ENCODE data around the gene CASQ2.

CASQ2 gene

DNA sequence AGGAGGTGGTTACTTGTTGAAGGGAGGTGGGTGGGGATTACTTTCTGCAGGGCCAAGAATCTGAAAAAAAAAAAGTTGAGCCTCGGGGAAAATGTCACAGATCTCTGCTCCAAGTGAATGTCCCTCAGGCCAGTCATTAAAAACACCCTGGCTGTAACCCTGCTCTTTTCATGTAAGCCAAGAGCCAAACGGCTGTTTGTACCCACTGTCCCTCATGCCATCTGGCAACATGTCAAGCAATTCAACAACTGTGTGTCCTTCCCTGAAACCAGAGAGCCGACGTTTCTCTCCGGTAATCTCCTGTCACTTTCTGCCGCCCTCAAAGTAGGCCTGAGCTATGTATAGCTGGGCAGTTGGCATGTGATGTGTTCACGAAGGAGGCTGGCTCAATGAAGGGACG lies 14.7 kb downstream of the CASQ2 start:
- no peak overlapping the region for H3K27ac ChIP-seq (ENCODE audit: low read length)
- H3K36me3 ChIP-seq (ENCODE audit: control insufficient read depth, low read depth, low read length) = no peaks in the 10 kb centered on the region
- no peaks in the 10 kb centered on the region for H3K27me3 ChIP-seq (ENCODE audit: control insufficient read depth, insufficient read depth, low read length)
- no peak overlapping the region for H3K4me3 ChIP-seq (ENCODE audit: low read length)
- H3K4me1 ChIP-seq (ENCODE audit: control insufficient read depth, low read depth, low read length) = no peaks in the 10 kb centered on the region
- H3K9me3 ChIP-seq (ENCODE audit: control insufficient read depth, low read depth, low read length) = no peaks in the 10 kb centered on the region
- H3K9ac ChIP-seq (ENCODE audit: low read length) = no peak overlapping the region

DNA sequence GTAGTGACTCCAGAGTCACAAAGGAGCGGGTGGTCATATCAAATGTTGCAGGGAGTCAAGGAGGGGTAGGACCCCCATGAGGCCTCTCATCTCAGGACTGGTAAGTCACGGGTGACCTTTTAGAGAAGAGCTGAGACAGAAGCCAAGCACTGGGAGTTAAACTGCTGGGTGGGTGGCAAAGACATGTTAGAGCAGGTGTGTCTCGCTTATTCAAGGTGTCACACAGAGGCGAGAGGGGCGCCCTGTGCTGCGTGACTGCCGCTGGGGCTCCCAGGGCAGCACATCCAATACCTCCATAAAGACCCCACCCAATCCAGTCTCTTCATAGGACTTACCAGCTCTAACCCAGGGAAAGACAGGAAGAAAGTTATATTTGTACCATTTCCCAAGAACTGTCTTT lies 15.2 kb downstream of the CASQ2 start:
- Histone ChIP-seq H3K27ac (ENCODE audit: low read length) (no peak overlapping the region), H3K36me3 (ENCODE audit: control insufficient read depth, low read depth, low read length) (no peaks in the 10 kb centered on the region)

DNA sequence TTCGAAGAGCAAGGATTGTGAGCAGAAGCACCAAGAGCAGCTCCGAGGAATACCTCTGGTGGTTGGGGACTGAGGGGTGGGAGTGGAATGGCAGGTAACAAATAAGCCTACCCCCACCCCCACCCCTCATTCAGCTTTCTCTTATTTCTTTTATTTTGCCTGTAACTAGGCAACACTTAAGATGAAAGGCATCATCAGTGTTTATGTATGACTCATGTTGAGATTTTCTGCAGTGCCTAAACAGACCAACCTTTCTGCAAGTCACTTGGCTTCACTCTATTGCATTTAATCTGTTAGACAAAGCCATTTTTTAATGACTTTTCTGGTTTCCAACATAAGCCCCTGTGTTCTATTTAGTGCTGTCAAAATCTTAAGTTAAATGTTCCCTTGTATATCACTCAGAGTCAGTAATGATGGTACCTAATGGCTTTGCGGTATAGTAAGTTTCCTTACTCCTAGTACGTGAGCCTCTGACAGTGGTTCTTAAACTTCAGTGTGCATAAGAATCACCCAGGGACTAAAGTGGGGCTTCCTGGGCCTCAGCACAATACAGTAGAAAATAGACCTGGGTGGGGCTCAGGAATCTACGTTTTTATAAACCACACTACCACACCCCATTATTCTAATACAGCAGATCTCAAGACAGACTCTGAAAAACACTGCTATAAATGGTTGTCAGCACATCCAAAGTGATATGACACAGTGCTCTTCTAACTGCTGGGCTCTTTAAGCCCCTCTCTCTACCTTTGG lies 19.9 kb downstream of the CASQ2 start:
- H3K27me3 ChIP-seq (ENCODE audit: control insufficient read depth, insufficient read depth, low read length) = no peaks in the 10 kb centered on the region
- no peak overlapping the region for H3K27ac ChIP-seq (ENCODE audit: low read length)
- no peaks in the 10 kb centered on the region for H3K4me1 ChIP-seq (ENCODE audit: control insufficient read depth, low read depth, low read length)

More for the DNA sequence above, 15.2 kb downstream of the CASQ2 start:
- no peaks in the 10 kb centered on the region for H3K9me3 ChIP-seq (ENCODE audit: control insufficient read depth, low read depth, low read length)
- H3K4me1 ChIP-seq (ENCODE audit: control insufficient read depth, low read depth, low read length) = no peaks in the 10 kb centered on the region
- H3K9ac ChIP-seq (ENCODE audit: low read length) = no peak overlapping the region
- H3K27me3 ChIP-seq (ENCODE audit: control insufficient read depth, insufficient read depth, low read length) = no peaks in the 10 kb centered on the region
- no peak overlapping the region for H3K4me3 ChIP-seq (ENCODE audit: low read length)

DNA sequence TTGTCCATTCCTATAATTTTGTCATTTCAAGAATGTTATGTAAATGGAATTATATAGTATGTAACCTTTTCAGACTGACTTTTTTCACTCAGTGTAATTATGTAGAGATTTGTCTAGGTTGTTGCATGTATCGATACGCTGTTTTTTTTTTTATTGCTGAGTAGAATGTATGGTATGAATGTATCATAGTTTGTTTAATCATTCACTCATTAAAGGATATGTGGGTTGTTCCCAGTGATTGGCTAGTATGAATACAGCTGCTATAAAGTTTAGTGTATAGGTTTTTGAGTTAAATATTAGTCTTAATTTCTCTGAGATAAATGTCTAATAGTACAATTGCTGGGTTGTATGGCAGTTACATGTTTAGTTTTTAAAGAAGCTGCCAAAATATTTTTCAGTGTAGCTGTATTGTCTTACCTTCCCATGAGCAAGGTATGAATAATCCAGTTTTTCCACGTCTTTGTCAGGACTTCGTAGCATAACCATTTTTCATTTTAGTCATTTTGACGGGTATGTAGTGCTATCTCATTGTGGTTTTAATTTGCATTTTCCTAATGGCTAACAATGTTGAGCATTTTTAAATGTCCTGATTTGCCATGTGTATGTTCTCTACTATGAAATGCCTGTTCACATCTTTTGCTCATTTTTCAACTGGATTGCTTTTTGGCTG lies 22.4 kb downstream of the CASQ2 start:
- Histone ChIP-seq H3K9me3 (ENCODE audit: control insufficient read depth, low read depth, low read length) (no peaks in the 10 kb centered on the region), H3K27ac (ENCODE audit: low read length) (no peak overlapping the region), H3K36me3 (ENCODE audit: control insufficient read depth, low read depth, low read length) (no peaks in the 10 kb centered on the region), H3K27me3 (ENCODE audit: control insufficient read depth, insufficient read depth, low read length) (no peaks in the 10 kb centered on the region), H3K4me3 (ENCODE audit: low read length) (no peak overlapping the region), H3K9ac (ENCODE audit: low read length) (no peak overlapping the region), H3K4me1 (ENCODE audit: control insufficient read depth, low read depth, low read length) (no peaks in the 10 kb centered on the region)

More for the DNA sequence above, 19.9 kb downstream of the CASQ2 start:
- Histone ChIP-seq H3K4me3 (ENCODE audit: low read length) (no peak overlapping the region), H3K36me3 (ENCODE audit: control insufficient read depth, low read depth, low read length) (no peaks in the 10 kb centered on the region), H3K9ac (ENCODE audit: low read length) (no peak overlapping the region), H3K9me3 (ENCODE audit: control insufficient read depth, low read depth, low read length) (no peaks in the 10 kb centered on the region)

DNA sequence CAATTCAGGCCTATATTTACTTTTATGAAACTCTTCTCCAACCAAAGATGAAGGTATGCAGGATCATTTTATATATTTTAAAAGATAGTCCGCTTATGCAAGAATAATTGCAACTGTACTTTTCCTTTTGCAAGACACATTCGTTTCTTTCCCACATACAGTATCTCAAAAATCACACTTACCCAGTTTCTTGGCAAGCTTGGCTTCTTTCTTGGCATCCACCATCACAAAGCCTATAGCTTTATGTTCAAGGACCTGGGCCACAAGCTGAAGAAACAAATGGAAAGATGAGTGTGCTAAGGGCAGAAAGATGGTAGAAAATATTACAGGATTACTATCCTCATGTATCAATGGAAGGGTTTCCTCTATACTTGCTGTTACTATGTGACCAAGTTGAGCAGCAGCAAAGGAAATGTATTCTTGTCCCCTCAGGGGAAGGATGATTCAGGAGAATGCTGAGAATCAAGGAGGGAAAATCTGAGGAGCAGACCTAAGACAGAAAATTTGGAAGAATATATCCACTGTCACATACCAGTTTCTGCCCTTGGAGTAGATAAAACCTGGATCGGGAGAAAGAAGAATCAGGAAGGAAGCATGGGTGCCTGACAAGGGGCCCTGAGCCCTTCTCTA lies 23.8 kb downstream of the CASQ2 start:
- Histone ChIP-seq H3K27me3 (ENCODE audit: control insufficient read depth, insufficient read depth, low read length) (no peaks in the 10 kb centered on the region), H3K9ac (ENCODE audit: low read length) (no peak overlapping the region)

DNA sequence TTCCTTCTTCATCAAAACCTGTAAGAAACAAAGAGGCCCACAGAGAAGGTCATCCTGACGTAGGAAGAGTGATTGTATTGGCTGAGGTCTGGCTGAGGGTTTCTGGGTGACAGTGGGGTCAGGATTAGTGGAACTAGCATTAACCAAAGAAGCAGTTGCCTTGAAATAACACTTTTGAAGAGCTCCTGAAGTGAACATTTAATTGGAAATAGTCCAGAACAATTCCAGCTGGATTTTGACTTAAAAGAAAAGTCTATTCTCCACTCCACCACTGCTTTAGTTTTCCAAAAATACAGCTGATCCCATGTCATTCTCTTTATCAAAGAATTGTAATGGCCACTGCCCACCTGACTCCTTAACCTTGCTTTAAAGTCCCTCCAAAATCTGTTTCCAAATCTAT lies 27.7 kb downstream of the CASQ2 start:
- Histone ChIP-seq H3K27me3 (ENCODE audit: control insufficient read depth, insufficient read depth, low read length) (no peaks in the 10 kb centered on the region), H3K36me3 (ENCODE audit: control insufficient read depth, low read depth, low read length) (no peaks in the 10 kb centered on the region), H3K9ac (ENCODE audit: low read length) (no peak overlapping the region), H3K9me3 (ENCODE audit: control insufficient read depth, low read depth, low read length) (no peaks in the 10 kb centered on the region), H3K4me1 (ENCODE audit: control insufficient read depth, low read depth, low read length) (peaks cover 6% of the 10 kb centered on the region), H3K4me3 (ENCODE audit: low read length) (no peak overlapping the region), H3K27ac (ENCODE audit: low read length) (no peak overlapping the region)

More for the DNA sequence above, 23.8 kb downstream of the CASQ2 start:
- no peaks in the 10 kb centered on the region for H3K9me3 ChIP-seq (ENCODE audit: control insufficient read depth, low read depth, low read length)
- no peaks in the 10 kb centered on the region for H3K36me3 ChIP-seq (ENCODE audit: control insufficient read depth, low read depth, low read length)
- H3K4me3 ChIP-seq (ENCODE audit: low read length) = no peak overlapping the region
- no peak overlapping the region for H3K27ac ChIP-seq (ENCODE audit: low read length)
- H3K4me1 ChIP-seq (ENCODE audit: control insufficient read depth, low read depth, low read length) = no peaks in the 10 kb centered on the region

- no peak overlapping the region for H3K27ac ChIP-seq (ENCODE audit: low read length)
- H3K4me1 ChIP-seq (ENCODE audit: control insufficient read depth, low read depth, low read length) = peaks cover 10% of the 10 kb centered on the region
- H3K9ac ChIP-seq (ENCODE audit: low read length) = no peak overlapping the region
- no peaks in the 10 kb centered on the region for H3K27me3 ChIP-seq (ENCODE audit: control insufficient read depth, insufficient read depth, low read length)
- H3K36me3 ChIP-seq (ENCODE audit: control insufficient read depth, low read depth, low read length) = no peaks in the 10 kb centered on the region
- H3K9me3 ChIP-seq (ENCODE audit: control insufficient read depth, low read depth, low read length) = no peaks in the 10 kb centered on the region
- no peak overlapping the region for H3K4me3 ChIP-seq (ENCODE audit: low read length)
Measured at GRCh38 chr1:115732316-115732715, 36.2 kb downstream of the CASQ2 start.

DNA sequence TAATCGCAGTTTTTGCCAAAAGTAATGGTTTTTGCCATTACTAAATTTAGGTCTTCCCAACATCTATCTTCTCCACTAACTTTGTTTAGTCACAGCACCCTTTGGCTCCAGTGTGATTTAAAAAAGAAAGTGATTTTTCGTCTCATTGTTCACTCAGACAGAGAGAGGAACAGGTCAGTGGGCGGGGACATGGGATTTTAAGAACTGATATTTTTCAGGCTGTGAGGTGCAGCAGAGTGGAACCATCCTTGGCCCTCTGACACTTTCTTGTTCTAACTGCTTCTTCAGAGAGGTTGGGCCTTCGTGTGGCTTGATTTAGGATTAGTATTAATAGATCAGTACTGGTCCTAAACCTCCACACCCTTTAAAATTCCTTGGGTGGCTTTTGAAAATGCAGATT lies 38.8 kb downstream of the CASQ2 start:
- H3K36me3 ChIP-seq (ENCODE audit: control insufficient read depth, low read depth, low read length) = no peaks in the 10 kb centered on the region
- no peak overlapping the region for H3K27ac ChIP-seq (ENCODE audit: low read length)
- H3K27me3 ChIP-seq (ENCODE audit: control insufficient read depth, insufficient read depth, low read length) = no peaks in the 10 kb centered on the region
- no peak overlapping the region for H3K4me3 ChIP-seq (ENCODE audit: low read length)
- no peak overlapping the region for H3K9ac ChIP-seq (ENCODE audit: low read length)
- peaks cover 4% of the 10 kb centered on the region for H3K4me1 ChIP-seq (ENCODE audit: control insufficient read depth, low read depth, low read length)
- H3K9me3 ChIP-seq (ENCODE audit: control insufficient read depth, low read depth, low read length) = no peaks in the 10 kb centered on the region

- H3K36me3 ChIP-seq (ENCODE audit: control insufficient read depth, low read depth, low read length) = no peaks in the 10 kb centered on the region
- no peaks in the 10 kb centered on the region for H3K27me3 ChIP-seq (ENCODE audit: control insufficient read depth, insufficient read depth, low read length)
- no peaks in the 10 kb centered on the region for H3K9me3 ChIP-seq (ENCODE audit: control insufficient read depth, low read depth, low read length)
- no peak overlapping the region for H3K4me3 ChIP-seq (ENCODE audit: low read length)
- peaks cover 4% of the 10 kb centered on the region for H3K4me1 ChIP-seq (ENCODE audit: control insufficient read depth, low read depth, low read length)
- no peak overlapping the region for H3K9ac ChIP-seq (ENCODE audit: low read length)
- H3K27ac ChIP-seq (ENCODE audit: low read length) = no peak overlapping the region
Measured at GRCh38 chr1:115728341-115728740, 40.2 kb downstream of the CASQ2 start.

DNA sequence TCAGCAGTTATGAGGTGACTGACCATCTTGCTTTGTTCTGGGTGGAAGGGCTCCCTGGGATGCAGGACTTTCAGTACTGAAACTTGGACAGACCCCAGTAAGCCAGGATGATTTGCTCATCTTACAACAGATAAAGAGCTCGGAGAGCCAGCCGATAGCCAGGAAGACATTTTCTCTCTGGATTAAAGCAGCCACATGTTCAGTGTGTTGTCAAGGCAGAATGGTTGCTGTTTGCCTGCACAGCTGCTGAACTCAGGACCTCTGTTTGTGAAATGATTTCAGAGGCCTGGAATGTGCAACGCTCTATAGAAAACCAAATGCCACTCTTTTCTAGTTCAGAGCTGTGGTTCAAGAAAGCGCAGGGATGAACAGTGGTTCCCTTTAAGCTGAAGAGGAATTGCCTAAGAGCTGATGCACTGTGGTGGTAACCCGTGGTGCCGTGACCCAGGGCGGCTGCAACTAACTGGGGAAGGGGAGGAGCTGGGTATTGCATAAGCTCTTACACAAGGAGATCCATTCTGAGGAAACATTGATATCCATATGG lies 40.7 kb downstream of the CASQ2 start:
- H3K27ac ChIP-seq (ENCODE audit: low read length) = no peak overlapping the region

DNA sequence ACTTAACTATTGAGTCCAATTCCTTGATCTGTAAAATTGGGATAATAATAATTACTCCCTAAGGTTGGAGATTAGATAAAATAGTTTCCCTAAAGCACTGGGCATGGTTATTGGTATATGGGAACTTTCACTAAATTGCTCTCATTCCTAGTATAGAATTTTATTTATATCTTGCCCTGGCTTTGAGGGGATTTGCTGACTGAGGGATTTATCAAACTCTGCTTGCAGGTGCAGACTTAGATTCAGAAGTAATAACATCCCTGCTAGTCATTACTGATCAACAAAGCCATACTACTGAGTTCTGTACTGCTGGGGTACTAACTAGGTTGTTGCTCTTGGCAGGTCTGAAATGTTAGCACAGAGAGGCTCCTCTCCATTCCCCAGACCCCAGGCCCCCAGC lies 41.9 kb downstream of the CASQ2 start:
- Histone ChIP-seq H3K27ac (ENCODE audit: low read length) (no peak overlapping the region), H3K4me1 (ENCODE audit: control insufficient read depth, low read depth, low read length) (peaks cover 4% of the 10 kb centered on the region), H3K4me3 (ENCODE audit: low read length) (no peak overlapping the region), H3K9ac (ENCODE audit: low read length) (no peak overlapping the region), H3K36me3 (ENCODE audit: control insufficient read depth, low read depth, low read length) (no peaks in the 10 kb centered on the region), H3K27me3 (ENCODE audit: control insufficient read depth, insufficient read depth, low read length) (no peaks in the 10 kb centered on the region), H3K9me3 (ENCODE audit: control insufficient read depth, low read depth, low read length) (no peaks in the 10 kb centered on the region)

More for the DNA sequence above, 40.7 kb downstream of the CASQ2 start:
- Histone ChIP-seq H3K27me3 (ENCODE audit: control insufficient read depth, insufficient read depth, low read length) (no peaks in the 10 kb centered on the region), H3K9ac (ENCODE audit: low read length) (no peak overlapping the region), H3K9me3 (ENCODE audit: control insufficient read depth, low read depth, low read length) (no peaks in the 10 kb centered on the region), H3K4me1 (ENCODE audit: control insufficient read depth, low read depth, low read length) (peaks cover 4% of the 10 kb centered on the region), H3K36me3 (ENCODE audit: control insufficient read depth, low read depth, low read length) (no peaks in the 10 kb centered on the region), H3K4me3 (ENCODE audit: low read length) (no peak overlapping the region)
